Dermis blood vessel endothelial cell (primary cell): Measurements from ENCODE around the gene AFM. TPM values are rescaled to one million over a fixed set of nuclear protein-coding genes. Genes with fewer than 3 reads are reported as not detected.

Source experiments
- DNase-seq: peaks from one replicate; pipeline ENCODE4 v3.0.0; 2010
- total RNA-seq: library from RNA; depleted of rRNA; stranded (reverse); fragments of >200 nt; gene quantifications from 2 replicates; pipeline ENCODE4 v1.2.3, GENCODE V29; 2014

The AFM gene, protein sequence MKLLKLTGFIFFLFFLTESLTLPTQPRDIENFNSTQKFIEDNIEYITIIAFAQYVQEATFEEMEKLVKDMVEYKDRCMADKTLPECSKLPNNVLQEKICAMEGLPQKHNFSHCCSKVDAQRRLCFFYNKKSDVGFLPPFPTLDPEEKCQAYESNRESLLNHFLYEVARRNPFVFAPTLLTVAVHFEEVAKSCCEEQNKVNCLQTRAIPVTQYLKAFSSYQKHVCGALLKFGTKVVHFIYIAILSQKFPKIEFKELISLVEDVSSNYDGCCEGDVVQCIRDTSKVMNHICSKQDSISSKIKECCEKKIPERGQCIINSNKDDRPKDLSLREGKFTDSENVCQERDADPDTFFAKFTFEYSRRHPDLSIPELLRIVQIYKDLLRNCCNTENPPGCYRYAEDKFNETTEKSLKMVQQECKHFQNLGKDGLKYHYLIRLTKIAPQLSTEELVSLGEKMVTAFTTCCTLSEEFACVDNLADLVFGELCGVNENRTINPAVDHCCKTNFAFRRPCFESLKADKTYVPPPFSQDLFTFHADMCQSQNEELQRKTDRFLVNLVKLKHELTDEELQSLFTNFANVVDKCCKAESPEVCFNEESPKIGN
- total RNA-seq, result not detected in 2 replicates

DNA sequence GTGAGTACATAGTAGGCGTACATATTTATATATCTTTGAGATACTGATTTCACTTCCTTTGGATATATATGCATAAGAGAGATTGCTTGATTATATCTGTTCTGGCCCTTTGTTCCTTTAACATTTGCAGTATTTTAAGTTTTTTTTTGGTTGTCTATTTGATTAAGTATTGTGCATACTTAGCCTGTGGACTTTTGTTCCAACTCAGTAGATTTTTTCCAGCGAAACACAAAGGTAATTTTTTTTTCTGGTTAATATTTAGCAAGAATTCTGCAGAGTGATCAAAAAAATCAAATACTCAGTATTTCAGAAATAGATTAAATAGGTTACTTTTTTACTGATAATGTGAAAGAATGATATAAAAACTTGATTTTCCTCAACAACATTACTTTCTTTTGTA is at the start of gene AFM:
AFM (plus strand) TSS at position 388 of the 400 bp plus-strand sequence. CDS start 31 bp downstream, outside the sequence.
- no peak for DNase-seq

DNA sequence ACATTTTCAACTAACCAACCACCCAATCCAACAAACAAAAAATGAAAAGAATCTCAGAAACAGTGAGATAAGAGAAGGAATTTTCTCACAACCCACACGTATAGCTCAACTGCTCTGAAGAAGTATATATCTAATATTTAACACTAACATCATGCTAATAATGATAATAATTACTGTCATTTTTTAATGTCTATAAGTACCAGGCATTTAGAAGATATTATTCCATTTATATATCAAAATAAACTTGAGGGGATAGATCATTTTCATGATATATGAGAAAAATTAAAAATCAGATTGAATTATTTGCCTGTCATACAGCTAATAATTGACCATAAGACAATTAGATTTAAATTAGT is 49.8 kb upstream of the AFM start:
- DNase-seq, result no peak

DNA sequence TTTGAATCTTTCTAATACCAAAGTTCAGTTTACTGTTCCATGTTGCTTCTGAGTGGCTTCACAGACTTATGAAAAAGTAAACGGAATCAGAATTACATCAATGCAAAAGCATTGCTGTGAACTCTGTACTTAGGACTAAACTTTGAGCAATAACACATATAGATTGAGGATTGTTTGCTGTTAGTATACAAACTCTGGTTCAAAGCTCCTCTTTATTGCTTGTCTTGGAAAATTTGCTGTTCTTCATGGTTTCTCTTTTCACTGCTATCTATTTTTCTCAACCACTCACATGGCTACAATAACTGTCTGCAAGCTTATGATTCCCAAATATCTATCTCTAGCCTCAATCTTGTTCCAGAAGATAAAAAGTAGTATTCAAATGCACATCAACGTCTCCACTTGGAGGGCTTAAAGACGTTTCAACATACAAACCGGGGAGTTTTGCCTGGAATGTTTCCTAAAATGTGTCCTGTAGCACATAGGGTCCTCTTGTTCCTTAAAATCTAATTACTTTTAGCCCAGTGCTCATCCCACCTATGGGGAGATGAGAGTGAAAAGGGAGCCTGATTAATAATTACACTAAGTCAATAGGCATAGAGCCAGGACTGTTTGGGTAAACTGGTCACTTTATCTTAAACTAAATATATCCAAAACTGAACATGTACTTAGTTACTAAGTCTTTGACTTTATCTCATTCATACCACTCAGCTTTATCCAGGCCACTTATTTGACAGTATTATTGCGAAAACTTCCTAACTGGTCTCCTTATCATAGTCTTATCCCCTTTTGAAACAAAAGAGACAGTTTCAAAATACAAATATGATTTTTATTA is 49.2 kb upstream of the AFM start:
- DNase-seq, result no peak

DNA sequence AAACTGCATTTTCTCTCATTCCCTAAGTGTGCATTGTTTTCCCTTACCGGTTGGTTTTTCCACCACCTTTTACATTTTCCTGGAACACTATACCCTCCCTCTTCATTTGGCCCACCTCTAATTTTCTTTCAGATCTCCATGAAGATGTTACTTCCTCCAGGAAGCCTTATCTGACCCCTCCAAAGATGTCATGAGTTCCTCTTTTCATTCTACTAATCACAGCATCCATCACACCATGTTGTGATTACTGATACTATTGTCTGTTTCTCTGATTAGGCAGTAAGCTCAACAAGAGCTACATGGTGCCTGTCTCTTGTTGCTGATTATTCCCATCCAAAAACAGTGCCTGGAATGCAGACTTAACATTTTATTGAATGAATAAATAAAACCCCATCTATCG is 48.4 kb upstream of the AFM start:
- no peak for DNase-seq

DNA sequence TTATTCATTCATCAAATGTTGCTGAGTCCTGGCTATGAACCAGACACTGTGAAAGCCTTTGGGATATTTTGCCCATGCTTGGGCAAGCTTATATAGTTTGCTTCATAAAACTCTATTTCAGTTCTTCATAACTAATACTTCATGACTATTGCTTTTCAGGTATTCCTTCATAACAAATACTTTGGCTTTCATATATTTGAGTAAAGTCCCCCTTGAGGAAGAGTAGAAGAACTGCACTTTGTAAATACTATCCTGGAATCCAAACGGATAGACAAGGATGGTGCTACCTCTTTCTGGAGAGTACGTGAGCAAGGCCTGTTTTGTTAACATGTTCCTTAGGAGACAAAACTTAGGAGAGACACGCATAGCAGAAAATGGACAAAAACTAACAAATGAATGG is 47.2 kb upstream of the AFM start:
- DNase-seq, result peak; percentile 22

DNA sequence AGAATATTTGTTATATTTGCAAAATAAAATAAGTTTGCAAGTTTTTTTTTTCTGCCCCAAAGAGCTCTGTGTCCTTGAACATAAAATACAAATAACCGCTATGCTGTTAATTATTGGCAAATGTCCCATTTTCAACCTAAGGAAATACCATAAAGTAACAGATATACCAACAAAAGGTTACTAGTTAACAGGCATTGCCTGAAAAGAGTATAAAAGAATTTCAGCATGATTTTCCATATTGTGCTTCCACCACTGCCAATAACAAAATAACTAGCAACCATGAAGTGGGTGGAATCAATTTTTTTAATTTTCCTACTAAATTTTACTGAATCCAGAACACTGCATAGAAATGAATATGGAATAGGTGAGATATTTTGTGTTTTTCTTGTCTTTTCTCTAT is 45.6 kb upstream of the AFM start, which contains the start of gene AFP:
AFP (plus strand) TSS at position 238 of the 400 bp plus-strand sequence; CDS start at position 280, 42 bp downstream.
- no peak for DNase-seq

DNA sequence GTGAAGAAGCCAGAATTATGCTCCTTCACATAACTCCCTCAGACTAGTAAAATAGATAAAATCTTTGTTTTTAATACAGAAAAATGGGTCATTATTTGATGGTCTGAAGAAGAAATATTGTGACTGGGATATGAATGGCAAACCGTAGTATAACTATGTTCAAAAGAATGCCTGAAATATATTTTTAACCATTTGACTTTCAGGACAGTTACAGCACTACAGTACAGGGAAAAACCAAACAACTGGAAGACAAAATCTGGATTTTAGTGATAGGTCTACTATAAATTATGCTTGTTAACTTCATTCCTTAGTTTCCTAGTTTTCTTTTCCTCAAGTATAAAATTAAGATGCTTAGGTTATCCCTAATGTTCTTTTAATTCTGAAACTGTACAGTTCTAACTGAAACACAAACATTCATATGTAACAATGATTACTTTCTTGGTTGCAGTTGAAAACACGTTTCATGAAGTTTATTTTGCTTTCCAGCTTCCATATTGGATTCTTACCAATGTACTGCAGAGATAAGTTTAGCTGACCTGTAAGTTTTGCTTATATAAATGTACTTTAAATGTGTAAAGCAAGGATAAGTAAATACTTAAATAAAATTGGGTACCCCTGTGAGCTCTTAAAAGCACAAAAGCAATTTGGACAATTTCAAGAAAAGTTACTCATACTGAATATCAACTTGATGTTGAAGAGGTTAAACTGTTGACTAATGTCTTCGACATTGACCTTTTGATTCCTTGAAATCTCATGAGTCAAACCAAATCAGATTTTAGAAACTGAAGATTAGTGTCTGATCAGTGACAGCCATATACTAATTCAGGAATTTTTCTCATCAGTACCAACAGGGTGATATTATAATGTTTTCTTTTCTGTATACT is 44.6 kb upstream of the AFM start:
- DNase-seq, result no peak

DNA sequence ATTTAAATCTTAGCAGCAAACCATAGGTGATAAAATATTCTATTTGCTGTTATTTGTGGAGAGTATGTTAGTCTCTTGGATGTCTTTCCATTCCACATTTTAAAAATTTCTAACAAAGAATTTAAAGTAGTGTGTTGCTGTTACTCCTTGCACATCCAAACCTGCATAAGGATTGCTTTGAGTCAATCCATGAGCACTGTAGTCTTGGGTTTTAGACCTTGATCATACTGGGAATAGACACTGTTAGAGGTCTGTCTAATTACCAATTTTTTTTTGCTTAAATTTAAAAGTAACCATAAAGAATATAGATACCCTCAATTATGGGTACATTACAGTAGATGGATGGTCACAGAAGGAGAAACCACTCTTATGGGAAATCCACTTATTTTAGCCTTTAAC is 44.0 kb upstream of the AFM start:
- DNase-seq, result no peak

DNA sequence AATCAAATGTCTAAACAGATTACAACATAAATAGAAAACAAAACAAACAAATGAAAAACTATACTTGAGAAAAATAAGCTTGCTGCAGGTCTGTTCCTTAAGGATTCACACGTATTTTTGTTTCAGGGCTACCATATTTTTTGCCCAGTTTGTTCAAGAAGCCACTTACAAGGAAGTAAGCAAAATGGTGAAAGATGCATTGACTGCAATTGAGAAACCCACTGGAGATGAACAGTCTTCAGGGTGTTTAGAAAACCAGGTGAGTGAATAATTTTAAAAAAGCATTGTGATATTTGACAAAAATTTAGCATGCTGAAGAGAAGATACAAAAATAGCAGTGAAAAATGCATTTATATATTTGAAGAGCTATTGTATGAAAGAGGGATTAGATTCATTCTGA is 43.5 kb upstream of the AFM start:
- DNase-seq, result no peak

DNA sequence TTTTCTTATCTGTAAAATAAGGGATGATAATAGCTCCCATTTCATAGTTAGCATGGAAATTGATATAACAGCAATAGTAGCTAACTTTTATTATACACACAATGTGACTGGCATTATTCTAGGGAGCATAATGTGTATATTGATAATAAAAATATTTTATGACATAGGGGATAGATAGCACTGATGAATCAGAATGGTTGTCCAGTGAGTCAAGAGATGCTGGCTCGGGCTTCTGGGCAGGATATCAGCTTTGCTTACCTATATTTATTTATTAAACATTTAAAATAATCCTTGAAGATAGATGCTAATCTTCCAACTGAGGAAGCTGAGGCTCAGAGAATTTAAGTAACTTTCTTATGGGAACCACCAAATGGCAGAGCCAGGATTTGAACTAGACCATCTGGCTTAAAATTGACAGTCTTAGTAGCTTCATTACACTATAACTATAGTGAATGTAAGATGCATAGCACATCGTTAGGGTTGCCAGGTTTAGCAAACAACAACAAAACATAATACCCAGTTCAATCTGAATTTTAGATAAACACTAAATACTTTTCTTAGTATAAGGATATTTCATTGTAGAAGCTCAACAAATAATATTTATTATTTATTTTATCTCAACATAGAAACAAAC is 42.8 kb upstream of the AFM start:
- DNase-seq, result no peak

DNA sequence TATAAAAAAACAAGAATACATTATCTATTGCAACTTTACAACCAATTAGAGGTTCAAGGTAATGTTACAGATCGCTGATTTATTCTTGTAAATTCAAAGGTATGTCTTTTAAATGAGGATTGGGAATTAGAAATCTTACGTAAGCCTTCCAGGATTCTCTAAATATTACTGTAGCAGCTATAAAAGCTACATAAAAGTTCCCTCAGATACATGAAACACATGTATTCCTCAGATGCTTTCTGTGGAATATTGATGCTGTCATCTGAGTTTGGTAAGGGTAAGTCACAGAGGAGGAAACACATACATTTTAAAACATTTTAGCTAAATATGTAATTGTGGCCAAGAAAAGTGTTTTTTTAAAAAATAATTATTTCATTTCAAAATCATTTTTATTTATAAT is 42.1 kb upstream of the AFM start:
- no peak for DNase-seq

DNA sequence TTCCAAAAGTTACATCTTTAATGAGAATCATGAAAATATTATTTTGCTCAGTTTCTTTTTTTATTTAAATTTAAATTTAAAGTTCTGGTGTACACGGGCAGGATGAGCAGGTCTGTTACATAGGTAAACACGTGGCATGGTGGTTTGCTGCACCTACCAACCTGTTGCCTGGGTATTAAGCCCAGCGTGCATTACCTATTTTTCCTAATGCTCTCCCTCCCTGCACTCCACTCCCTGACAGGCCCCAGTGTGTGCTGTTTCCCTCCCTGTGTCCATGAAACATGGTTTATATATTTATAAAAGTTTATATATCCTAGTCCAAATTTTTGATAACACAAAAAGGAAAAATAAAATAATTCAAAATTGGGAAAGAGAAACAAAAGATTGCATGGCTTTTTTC is 41.6 kb upstream of the AFM start:
- no peak for DNase-seq

DNA sequence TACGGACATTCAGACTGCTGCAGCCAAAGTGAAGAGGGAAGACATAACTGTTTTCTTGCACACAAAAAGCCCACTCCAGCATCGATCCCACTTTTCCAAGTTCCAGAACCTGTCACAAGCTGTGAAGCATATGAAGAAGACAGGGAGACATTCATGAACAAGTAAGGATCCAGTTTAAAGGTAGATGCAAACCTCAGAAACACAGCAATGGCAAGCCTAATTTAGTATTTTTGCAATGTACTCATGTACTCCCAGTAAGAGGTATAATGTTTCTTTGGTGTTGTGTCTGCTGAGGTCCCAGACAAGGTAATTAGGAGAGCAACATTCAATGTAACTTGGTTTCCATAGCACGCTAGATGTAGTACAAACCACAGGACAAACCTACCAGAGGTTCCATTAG is 40.9 kb upstream of the AFM start:
- no peak for DNase-seq

DNA sequence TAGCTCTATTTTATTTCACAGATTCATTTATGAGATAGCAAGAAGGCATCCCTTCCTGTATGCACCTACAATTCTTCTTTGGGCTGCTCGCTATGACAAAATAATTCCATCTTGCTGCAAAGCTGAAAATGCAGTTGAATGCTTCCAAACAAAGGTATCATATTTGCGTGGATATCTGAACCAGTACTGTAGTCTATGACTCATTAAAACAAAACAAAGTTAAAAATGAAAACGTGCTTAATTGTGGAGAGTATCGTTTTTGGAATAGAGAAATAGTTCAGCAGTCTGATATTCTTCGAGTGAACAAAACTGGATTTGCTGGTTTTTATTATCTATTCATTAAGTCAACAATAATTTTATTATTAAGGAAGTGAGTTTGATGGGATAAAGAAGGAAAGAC is 39.3 kb upstream of the AFM start:
- no peak for DNase-seq

DNA sequence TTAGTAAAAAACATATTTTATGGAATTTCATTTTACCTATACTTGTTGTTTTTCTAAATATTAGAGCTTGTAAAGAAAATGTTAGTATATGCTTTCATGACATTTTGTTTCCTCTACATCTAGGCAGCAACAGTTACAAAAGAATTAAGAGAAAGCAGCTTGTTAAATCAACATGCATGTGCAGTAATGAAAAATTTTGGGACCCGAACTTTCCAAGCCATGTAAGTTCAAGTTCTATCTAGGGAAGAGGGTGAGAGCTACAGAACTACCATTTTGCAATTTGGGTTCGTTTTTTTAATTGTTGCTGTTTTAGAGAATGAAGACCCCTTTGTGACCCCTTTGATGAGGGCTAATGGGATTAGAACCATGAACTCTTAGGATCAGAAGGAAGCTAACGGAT is 38.3 kb upstream of the AFM start:
- no peak for DNase-seq

DNA sequence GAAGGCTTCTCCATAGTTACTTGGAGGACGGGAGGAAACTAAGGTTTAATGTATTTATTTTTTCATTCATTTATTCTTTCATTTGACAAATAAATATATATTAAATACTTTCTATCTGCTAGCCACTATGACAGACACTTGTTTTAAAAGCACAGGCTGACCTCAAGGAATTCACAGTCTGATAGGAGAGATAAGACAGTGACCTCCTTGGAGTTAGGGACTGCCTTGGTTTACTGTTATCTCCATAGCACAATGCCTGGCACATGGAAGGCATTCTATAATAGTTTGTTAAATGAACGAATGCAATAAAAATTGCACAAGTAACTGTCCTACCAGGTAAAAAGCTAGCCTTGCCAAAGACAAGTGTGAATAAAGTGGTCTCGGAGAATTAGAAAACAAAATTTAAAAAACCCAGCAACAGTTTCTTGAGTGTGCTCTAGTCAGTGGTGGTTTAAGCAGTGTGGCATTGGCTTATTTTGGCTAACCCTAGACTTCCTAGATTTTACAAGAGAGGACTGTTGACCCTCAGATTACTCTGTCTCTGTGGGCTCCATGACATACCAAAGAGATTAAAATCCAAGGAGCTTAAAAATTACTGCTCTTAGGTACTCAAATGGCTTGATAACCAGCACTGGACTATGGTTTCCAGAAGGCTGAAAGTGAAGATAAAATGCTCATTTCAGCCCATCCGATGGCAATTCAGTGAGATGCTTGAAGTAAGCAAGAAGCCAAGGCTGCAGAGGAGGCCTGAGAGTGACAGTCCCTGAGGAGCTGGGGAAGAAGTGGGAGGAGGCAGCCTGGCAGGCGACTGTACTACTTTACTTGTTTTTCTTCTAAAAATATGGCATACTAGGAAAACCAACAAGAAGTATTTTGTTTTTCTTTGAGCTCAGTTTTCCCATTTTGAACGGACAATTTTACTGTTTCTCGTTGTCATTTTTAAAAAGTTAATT is 35.9 kb upstream of the AFM start:
- no peak for DNase-seq

DNA sequence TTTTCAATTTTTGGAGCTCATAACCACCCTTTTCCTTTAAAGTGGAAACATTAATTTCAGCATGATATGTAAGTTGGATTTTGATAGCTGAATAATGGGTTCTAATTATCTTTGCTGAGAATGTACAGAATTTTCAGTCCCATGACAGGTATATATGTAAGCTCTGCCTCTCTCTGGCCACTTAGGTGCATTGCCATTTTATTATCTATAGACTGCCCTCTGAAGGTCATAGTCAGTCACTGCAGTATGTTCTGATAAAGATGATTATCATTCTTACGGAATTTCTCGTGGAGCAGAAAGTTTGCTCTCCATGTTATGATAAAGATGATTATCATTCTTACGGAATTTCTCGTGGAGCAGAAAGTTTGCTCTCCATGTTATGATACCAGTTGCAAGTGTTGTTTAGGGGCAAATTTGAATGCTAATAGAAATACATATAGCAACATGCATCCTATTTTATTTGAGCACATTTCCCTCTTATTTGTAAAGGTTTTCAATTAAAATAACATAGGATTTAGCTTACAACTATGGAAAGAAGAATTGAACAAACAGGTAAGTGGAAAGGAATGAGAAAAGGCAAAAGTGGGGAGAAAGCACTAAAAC is 35.1 kb upstream of the AFM start:
- DNase-seq, result peak; percentile 67

DNA sequence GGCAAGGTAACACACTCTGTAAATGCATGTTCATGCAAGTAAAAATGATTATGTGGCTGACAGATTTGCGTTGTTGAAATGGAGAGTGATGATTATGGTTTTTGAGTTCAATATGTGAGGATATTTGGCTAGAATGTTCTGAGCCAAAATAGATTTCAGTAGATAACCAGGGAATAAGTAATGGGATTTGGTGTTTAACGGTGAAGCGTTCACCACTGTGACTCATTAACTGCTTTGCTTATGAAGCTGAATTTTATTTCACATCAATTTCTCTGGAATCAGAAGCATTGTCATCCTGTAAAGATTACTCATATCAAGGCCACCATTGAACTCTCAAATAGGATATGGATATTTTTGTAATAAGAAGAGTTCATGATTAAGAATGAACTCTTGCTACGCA is 33.9 kb upstream of the AFM start:
- DNase-seq, result no peak

DNA sequence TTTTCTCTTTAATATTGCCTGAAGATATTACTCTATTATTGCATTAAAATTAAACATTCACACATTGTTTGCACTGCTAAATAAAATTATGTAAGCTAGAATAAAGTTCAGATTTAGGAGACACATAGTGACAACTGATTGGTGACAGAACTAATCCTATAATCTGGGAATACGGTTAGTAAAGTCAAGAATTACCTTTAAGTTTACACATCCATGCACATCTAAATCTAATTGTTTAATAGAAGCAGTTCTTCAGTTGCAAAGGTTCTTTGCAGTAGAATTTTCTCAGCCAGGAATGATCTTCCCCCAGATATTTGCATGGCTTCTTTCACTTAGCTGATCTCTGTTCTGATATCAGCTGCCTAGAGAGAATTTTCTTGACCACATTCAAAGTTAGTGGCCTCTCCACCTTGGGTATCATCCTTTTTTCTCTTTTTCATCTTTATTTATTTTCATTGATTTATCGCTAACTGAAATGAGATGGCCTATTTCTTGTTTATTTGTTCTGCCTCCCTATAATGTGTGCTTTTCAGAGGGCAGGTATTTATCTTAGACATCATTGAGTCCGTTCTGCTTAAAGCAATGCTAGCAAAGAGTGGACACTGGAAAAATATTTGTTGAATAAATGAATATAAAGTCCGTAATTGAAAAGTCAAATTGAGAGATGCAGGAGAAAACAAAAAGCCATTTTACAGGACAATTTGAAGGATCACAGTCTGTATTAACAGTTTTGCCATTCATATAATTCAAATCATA is 32.9 kb upstream of the AFM start:
- DNase-seq, result no peak
